ENCODE results near the gene GLCE. TPM values are rescaled to one million over a fixed set of nuclear protein-coding genes. Genes with fewer than 3 reads are reported as not detected.

GLCE gene
- total and polyA plus RNA-seq, 7 donors = 2.5 to 6.0 (median 4.2) TPM

DNA sequence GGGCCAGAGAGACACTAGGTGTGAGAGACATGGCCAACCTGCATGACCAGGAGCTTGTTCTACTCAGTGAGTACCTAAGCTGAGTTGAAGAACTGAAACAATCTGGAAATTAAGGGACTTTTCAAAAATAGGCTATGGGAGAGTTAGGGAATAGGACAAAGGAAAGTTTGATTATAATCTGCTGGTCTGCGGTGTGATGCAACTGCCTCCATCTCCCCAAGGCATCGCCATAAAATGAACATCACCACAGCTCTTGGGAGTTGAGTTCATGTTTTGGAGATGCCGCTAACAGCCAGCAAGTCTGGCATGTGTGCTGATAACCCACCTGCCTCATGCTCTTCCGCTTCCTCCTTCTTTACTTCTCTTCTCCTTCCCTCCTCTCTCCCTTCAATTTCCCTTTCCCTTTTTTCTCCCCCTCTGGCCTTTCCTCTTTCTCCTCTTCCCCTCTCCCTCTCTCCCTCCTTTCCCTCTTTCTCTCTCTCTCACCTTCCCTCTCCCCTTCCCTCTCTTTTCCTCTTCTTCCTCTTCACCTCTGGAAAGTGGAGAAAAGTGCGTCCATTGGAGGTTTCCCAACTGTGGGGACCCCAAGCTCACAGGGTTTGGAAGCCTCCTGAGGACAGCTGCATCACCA lies 39.1 kb upstream of the GLCE start:
- H3K27ac ChIP-seq = no peak overlapping the region
- 93 to 95% (median 94%) methylated on average over 5 of the region's 5 CpGs for WGBS, 3 donors
- no peak for TF ChIP-seq CTCF (IDR thresholded peaks at IDR 0.05)
- H3K36me3 ChIP-seq (ENCODE audit: insufficient read depth in 1 of 2, low read depth in 1 of 2) = no peaks in the 10 kb centered on the region
- no peak for DNase-seq
- H3K27me3 ChIP-seq (ENCODE audit: insufficient read depth in 3 of 3, low read length in 2 of 3) = peaks cover 0 to 8% (median 2%) of the 10 kb centered on the region in 3 donors
- intact Hi-C loops (cut with DNase I) = no loop called here
- no peak overlapping the region for H3K4me3 ChIP-seq
- ATAC-seq = no peak
- no peaks in the 10 kb centered on the region for H3K4me1 ChIP-seq
- no peaks in the 10 kb centered on the region for H3K9me3 ChIP-seq

GRCh38 chr15:69125236-69125635 lies 35.2 kb upstream of the GLCE start:
- ATAC-seq (no peak), DNase-seq (no peak)
- intact Hi-C loops (cut with DNase I) = no loop called here
- Histone ChIP-seq H3K9me3 (no peaks in the 10 kb centered on the region), H3K4me3 (no peak overlapping the region), H3K36me3 (ENCODE audit: insufficient read depth in 1 of 2, low read depth in 1 of 2) (no peaks in the 10 kb centered on the region), H3K27ac (no peak overlapping the region), H3K4me1 (no peaks in the 10 kb centered on the region), H3K27me3 (ENCODE audit: insufficient read depth in 3 of 3, low read length in 2 of 3) (no peaks in the 10 kb centered on the region)
- no peak for TF ChIP-seq CTCF (IDR thresholded peaks at IDR 0.05)
- WGBS, 3 donors = 27 to 45% (median 39%) methylated on average over 8 of the region's 8 CpGs

DNA sequence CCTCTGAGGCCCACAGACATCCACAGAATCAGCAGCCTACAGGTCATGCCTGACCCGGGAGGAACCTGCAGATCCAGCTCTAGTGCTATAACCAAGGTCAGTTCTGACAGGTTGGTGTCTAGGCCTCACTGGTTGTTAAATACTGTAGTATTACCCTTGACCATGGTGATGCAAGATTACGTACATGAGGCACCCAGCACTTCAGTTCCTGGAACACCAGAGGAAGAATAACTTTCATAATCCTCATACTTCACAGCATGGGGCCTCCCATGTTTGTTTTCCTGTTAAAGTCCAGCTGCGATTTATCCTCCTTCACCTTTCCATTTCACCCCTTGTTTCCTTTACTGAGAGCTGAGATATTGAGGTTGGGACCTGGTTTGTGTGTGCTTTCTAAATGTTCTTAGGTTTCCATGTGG lies 34.4 kb upstream of the GLCE start:
- DNase-seq (no peak), ATAC-seq (no peak)
- H3K4me1 ChIP-seq = no peaks in the 10 kb centered on the region
- intact Hi-C loops (cut with DNase I) = no loop called here
- no peak for TF ChIP-seq CTCF (IDR thresholded peaks at IDR 0.05)
- no peaks in the 10 kb centered on the region for H3K36me3 ChIP-seq (ENCODE audit: insufficient read depth in 1 of 2, low read depth in 1 of 2)
- no peaks in the 10 kb centered on the region for H3K9me3 ChIP-seq
- WGBS, 3 donors = 78 to 88% (median 87%) methylated on average over 3 of the region's 3 CpGs
- H3K4me3 ChIP-seq = no peak overlapping the region
- no peak overlapping the region for H3K27ac ChIP-seq
- H3K27me3 ChIP-seq (ENCODE audit: insufficient read depth in 3 of 3, low read length in 2 of 3) = no peaks in the 10 kb centered on the region

DNA sequence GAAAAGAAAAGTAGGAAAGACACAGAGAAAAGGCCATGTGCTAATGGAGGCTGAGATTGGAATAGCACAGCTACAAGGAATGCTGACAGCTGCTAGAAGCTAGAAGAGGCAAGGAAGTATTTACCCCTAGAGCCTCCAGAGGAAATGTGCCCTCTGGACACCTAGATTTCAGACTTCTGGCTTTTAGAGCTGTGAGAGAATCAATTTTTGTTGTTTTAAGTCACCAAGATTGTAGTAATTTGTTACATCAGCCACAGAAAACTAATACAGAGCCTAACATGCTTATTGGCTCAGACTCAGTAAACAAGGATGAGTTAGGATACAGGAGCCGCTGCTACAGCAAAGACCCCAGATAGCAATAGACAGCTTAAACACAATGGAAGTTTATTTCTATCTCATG lies 33.1 kb upstream of the GLCE start:
- DNase-seq = no peak
- H3K9me3 ChIP-seq = no peaks in the 10 kb centered on the region
- H3K27ac ChIP-seq = no peak overlapping the region
- WGBS, 3 donors = 87 to 97% (median 91%) methylated on average over 1 of the region's 1 CpG
- no peak overlapping the region for H3K4me3 ChIP-seq
- TF ChIP-seq CTCF (IDR thresholded peaks at IDR 0.05) = no peak
- no peak for ATAC-seq
- intact Hi-C loops (cut with DNase I) = no loop called here
- no peaks in the 10 kb centered on the region for H3K4me1 ChIP-seq
- H3K36me3 ChIP-seq (ENCODE audit: insufficient read depth in 1 of 2, low read depth in 1 of 2) = no peaks in the 10 kb centered on the region
- no peaks in the 10 kb centered on the region for H3K27me3 ChIP-seq (ENCODE audit: insufficient read depth in 3 of 3, low read length in 2 of 3)
